HEK293 (cell line): ENCODE results near the gene LGI1.

Source experiments
- CTCF ChIA-PET: fragments of 350-600 bp; formaldehyde crosslinking; extraction: SDS; loops from one replicate; lab custom pipeline; 2021; ENCODE audit warnings: antibody characterized with exemption; lab: Yijun Ruan, JAX
- POLR2A ChIA-PET: fragments of 300-600 bp; formaldehyde crosslinking; extraction: SDS; loops from one replicate; lab custom pipeline; 2020; ENCODE audit warnings: antibody characterized with exemption, inconsistent platforms; lab: Yijun Ruan, JAX
- H3K27ac ChIP-seq: fragments of 200-500 bp; sonication (Bioruptor generic); 2 replicates; pipeline ENCODE4 v1.5.1; 2014; ENCODE audit warnings: low read depth, low read length, control low read depth, inconsistent platforms; ENCODE audit errors: extremely low read depth
- H3K36me3 ChIP-seq, 2 experiments: fragments of 200-500 bp in 1 of 2; sonication (Bioruptor generic) in 1 of 2; 1 replicate in 1 of 2; 2 replicates in 1 of 2; pipeline ENCODE4 v1.5.1; 2014 to 2017; ENCODE audit warnings: inconsistent platforms in 2 of 2, low read length in 2 of 2; ENCODE audit not compliant: control insufficient read depth in 2 of 2, insufficient read depth in 1 of 2
- H3K4me1 ChIP-seq: fragments of 200-500 bp; sonication (Bioruptor generic); 2 replicates; pipeline ENCODE4 v1.5.1; 2014; ENCODE audit warnings: mild to moderate bottlenecking, low read length, inconsistent platforms; ENCODE audit not compliant: control insufficient read depth, insufficient read depth
- H3K4me3 ChIP-seq: 2 replicates; pipeline ENCODE4 v1.5.1; 2011; ENCODE audit warnings: low read depth, mild to moderate bottlenecking, control low read depth, low read length, moderate library complexity
- H3K9me3 ChIP-seq: fragments of 200-500 bp; sonication (Bioruptor generic); 2 replicates; pipeline ENCODE4 v1.5.1; 2014; ENCODE audit warnings: low read depth, low read length, inconsistent platforms; ENCODE audit not compliant: control insufficient read depth, insufficient read depth
- HOXC10 ChIP-seq: sonication (generic); formaldehyde crosslinking; IDR thresholded peaks from 2 replicates; pipeline ENCODE4 v1.8.1; 2023; ENCODE audit warnings: mild to moderate bottlenecking, missing genetic modification reagents
- SCRT1 ChIP-seq: fragments of 450-650 bp; formaldehyde crosslinking; IDR thresholded peaks from 2 replicates; pipeline ENCODE4 v1.5.1; 2016; ENCODE audit warnings: missing biosample characterization, missing genetic modification characterization, borderline replicate concordance
- WT1 ChIP-seq: fragments of 450-650 bp; formaldehyde crosslinking; IDR thresholded peaks from 2 replicates; pipeline ENCODE4 v1.5.1; 2016; ENCODE audit warnings: missing biosample characterization, missing genetic modification characterization
- YY1 ChIP-seq: fragments of 450-650 bp; formaldehyde crosslinking; IDR thresholded peaks from 2 replicates; pipeline ENCODE4 v1.5.1; 2018; ENCODE audit warnings: missing biosample characterization, missing genetic modification characterization
- ZBTB8A ChIP-seq: fragments of 450-650 bp; formaldehyde crosslinking; IDR thresholded peaks from 2 replicates; pipeline ENCODE4 v1.5.1; 2016; ENCODE audit warnings: missing biosample characterization, missing genetic modification characterization
- ZNF112 ChIP-seq: fragments of 450-650 bp; formaldehyde crosslinking; IDR thresholded peaks from 2 replicates; pipeline ENCODE4 v1.5.0; 2017; ENCODE audit warnings: missing biosample characterization, missing genetic modification characterization
- ZNF114 ChIP-seq: fragments of 450-650 bp; formaldehyde crosslinking; IDR thresholded peaks from 2 replicates; pipeline ENCODE4 v1.5.0; 2017; ENCODE audit warnings: missing biosample characterization, missing genetic modification characterization
- ZNF169 ChIP-seq: fragments of 450-650 bp; formaldehyde crosslinking; IDR thresholded peaks from 2 replicates; pipeline ENCODE4 v1.5.1; 2016; ENCODE audit warnings: missing biosample characterization, missing genetic modification characterization
- ZNF292 ChIP-seq: fragments of 450-650 bp; formaldehyde crosslinking; IDR thresholded peaks from 2 replicates; pipeline ENCODE4 v1.5.1; 2016; ENCODE audit warnings: low read depth, missing biosample characterization, missing genetic modification characterization, borderline replicate concordance
- ZNF335 ChIP-seq: fragments of 450-650 bp; formaldehyde crosslinking; conservative IDR thresholded peaks from 2 replicates; pipeline ENCODE4 v1.5.1; 2016; ENCODE audit warnings: missing biosample characterization, missing genetic modification characterization
- ZNF394 ChIP-seq: fragments of 450-650 bp; formaldehyde crosslinking; IDR thresholded peaks from 2 replicates; pipeline ENCODE4 v1.5.1; 2016; ENCODE audit warnings: missing biosample characterization, missing genetic modification characterization, mild to moderate bottlenecking, moderate library complexity, borderline replicate concordance
- ZNF416 ChIP-seq: fragments of 450-650 bp; formaldehyde crosslinking; IDR thresholded peaks from 2 replicates; pipeline ENCODE4 v1.5.1; 2016; ENCODE audit warnings: missing biosample characterization, missing genetic modification characterization
- ZNF513 ChIP-seq: fragments of 450-650 bp; IDR thresholded peaks from 2 replicates; pipeline ENCODE4 v1.5.1; 2018; ENCODE audit warnings: missing biosample characterization, missing genetic modification characterization
- ZNF558 ChIP-seq: fragments of 450-650 bp; formaldehyde crosslinking; IDR thresholded peaks from 2 replicates; pipeline ENCODE4 v1.5.1; 2016; ENCODE audit warnings: missing biosample characterization, missing genetic modification characterization
- ZNF560 ChIP-seq: fragments of 450-650 bp; formaldehyde crosslinking; IDR thresholded peaks from 2 replicates; pipeline ENCODE4 v1.5.1; 2017; ENCODE audit warnings: missing biosample characterization, missing genetic modification characterization, borderline replicate concordance
- ZNF645 ChIP-seq: fragments of 450-650 bp; formaldehyde crosslinking; IDR thresholded peaks from 2 replicates; pipeline ENCODE4; 2016; ENCODE audit warnings: missing biosample characterization, missing genetic modification characterization
- ZNF658 ChIP-seq: fragments of 450-650 bp; formaldehyde crosslinking; IDR thresholded peaks from 2 replicates; pipeline ENCODE4; 2016; ENCODE audit warnings: missing biosample characterization, missing genetic modification characterization
- ZSCAN18 ChIP-seq: fragments of 450-650 bp; formaldehyde crosslinking; IDR thresholded peaks from 2 replicates; pipeline ENCODE4 v1.5.1; 2016; ENCODE audit warnings: missing biosample characterization, missing genetic modification characterization
- TF ChIP-seq, protein P1 (sequence below): fragments of 450-650 bp; formaldehyde crosslinking; IDR thresholded peaks from 2 replicates; pipeline ENCODE4 v1.5.1; 2016; ENCODE audit warnings: missing biosample characterization, missing genetic modification characterization
- TF ChIP-seq, protein P2 (sequence below): fragments of 450-650 bp; formaldehyde crosslinking; IDR thresholded peaks from 2 replicates; pipeline ENCODE4 v1.5.1; 2016; ENCODE audit warnings: missing biosample characterization, missing genetic modification characterization, low read depth
- TF ChIP-seq, protein P3 (sequence below): fragments of 450-650 bp; formaldehyde crosslinking; IDR thresholded peaks from 2 replicates; pipeline ENCODE4 v1.5.1; 2016; ENCODE audit warnings: missing biosample characterization, missing genetic modification characterization

LGI1 gene

DNA sequence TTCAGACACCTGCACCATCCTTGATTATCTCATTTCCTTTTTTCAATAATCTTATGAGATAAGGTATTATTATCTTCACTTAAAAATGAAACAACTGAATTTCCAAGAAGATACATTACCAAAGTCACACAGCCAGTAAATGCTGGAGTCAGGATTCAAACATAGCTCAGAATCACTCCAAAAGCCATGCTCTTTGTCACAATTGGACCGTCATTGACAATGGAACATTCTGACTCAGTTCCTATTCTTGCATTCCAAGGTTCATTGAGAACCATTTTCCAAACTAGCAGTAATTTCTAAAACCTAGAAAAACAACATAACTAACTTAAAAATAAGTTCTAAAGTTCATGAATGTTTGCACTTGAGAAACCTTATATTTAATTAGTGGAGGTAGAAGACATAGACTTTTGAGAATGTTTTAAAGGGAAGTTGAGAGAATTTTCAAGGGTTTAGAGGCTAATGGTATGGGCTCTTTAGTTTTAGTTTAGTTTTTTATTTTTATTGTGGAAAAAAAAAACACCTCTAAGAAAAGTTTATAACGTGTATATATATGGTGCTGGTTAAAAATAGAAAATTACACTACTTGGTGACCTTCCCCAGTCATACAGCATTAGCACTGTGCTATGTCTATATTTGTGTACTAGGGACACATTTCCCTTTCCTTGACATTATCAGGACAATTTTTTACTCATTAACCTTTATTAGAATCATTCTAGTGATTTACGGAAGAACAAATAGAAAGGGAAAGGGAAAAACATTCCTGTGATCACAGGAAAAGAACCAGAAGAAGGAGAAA, 30.9 kb downstream of the LGI1 start (continued):
- no peak for TF ChIP-seq WT1 (tag by site-specific recombination)
- no peak for TF ChIP-seq ZNF558 (tag by site-specific recombination)

DNA sequence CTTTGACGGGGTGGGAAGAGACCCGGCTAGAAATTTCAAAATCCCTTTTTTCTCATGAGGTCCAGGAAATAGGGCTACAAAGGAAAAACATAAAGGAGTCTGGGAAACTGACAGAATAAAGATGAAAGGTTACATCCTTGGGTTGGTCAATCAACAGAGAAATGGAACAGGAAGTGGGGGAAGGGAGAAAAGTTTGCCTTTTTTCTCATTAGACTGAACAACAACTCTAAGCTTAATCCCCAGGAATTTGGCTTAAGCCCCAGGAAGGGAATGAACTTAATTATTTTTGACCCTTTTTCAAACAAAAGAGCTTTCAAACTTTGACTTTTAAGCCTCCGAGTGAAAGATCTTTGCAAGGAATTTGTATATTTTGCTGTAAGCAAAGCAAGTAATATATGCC, 32.7 kb downstream of the LGI1 start:
- POLR2A ChIA-PET: no interaction called here
- Histone ChIP-seq H3K4me3 (no peak overlapping the region), H3K36me3 (no peaks in the 10 kb centered on the region), H3K27ac (no peak overlapping the region), H3K4me1 (no peaks in the 10 kb centered on the region), H3K9me3 (no peaks in the 10 kb centered on the region)
- CTCF ChIA-PET: interaction anchor here (1.1 kb wide), 1 partner anchor 25 kb away, joined by 3 read pairs; no protein-coding TSS in a partner anchor
- TF ChIP-seq ZNF335 (tag by site-specific recombination) (no peak), YY1 (tag by site-specific recombination) (no peak), ZSCAN18 (no peak), ZNF292 (tag by site-specific recombination) (no peak), ZNF645 (tag by site-specific recombination) (no peak), ZBTB8A (tag by site-specific recombination) (no peak), ZNF112 (tag by site-specific recombination) (no peak), ZNF658 (tag by site-specific recombination) (no peak)
- TF ChIP-seq, protein P1, sequence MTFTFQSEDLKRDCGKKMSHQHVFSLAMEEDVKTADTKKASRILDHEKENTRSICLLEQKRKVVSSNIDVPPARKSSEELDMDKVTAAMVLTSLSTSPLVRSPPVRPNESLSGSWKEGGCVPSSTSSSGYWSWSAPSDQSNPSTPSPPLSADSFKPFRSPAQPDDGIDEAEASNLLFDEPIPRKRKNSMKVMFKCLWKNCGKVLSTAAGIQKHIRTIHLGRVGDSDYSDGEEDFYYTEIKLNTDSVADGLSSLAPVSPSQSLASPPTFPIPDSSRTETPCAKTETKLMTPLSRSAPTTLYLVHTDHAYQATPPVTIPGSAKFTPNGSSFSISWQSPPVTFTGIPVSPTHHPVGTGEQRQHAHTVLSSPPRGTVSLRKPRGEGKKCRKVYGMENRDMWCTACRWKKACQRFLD: no peak
- TF ChIP-seq, protein P2, sequence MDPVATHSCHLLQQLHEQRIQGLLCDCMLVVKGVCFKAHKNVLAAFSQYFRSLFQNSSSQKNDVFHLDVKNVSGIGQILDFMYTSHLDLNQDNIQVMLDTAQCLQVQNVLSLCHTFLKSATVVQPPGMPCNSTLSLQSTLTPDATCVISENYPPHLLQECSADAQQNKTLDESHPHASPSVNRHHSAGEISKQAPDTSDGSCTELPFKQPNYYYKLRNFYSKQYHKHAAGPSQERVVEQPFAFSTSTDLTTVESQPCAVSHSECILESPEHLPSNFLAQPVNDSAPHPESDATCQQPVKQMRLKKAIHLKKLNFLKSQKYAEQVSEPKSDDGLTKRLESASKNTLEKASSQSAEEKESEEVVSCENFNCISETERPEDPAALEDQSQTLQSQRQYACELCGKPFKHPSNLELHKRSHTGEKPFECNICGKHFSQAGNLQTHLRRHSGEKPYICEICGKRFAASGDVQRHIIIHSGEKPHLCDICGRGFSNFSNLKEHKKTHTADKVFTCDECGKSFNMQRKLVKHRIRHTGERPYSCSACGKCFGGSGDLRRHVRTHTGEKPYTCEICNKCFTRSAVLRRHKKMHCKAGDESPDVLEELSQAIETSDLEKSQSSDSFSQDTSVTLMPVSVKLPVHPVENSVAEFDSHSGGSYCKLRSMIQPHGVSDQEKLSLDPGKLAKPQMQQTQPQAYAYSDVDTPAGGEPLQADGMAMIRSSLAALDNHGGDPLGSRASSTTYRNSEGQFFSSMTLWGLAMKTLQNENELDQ (tag by site-specific recombination): no peak
- TF ChIP-seq, protein P3, sequence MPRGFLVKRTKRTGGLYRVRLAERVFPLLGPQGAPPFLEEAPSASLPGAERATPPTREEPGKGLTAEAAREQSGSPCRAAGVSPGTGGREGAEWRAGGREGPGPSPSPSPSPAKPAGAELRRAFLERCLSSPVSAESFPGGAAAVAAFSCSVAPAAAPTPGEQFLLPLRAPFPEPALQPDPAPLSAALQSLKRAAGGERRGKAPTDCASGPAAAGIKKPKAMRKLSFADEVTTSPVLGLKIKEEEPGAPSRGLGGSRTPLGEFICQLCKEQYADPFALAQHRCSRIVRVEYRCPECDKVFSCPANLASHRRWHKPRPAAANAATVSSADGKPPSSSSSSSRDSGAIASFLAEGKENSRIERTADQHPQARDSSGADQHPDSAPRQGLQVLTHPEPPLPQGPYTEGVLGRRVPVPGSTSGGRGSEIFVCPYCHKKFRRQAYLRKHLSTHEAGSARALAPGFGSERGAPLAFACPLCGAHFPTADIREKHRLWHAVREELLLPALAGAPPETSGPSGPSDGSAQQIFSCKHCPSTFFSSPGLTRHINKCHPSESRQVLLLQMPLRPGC (tag by site-specific recombination): no peak

DNA sequence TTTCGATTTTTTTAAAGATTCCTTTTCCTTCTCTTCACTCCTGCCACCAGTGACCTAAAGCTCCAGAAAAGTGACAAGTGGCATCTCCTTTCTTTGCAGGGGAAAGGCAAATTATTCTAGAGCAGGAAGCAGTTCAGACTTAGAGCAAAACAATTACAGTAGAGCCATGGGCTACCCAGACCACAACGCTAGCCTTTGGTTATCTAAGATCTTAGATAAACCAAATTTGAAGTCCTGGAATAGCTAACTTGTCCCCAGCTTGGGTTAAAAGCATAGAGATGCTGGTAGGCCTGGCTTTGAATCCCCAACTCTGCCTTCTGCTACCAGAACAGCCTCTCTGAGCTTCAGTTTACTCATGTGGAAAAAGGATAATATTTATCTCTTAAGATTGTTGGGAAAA, 38.4 kb downstream of the LGI1 start:
- Histone ChIP-seq H3K36me3 (no peaks in the 10 kb centered on the region), H3K4me1 (no peaks in the 10 kb centered on the region), H3K4me3 (no peak overlapping the region), H3K9me3 (no peaks in the 10 kb centered on the region), H3K27ac (no peak overlapping the region)
- CTCF ChIA-PET: interaction anchor here (0.9 to 2.3 kb wide), 3 partner anchors 17 to 50 kb away, joined by 3 to 10 read pairs (median 4); no protein-coding TSS in a partner anchor
- POLR2A ChIA-PET: no interaction called here
- TF ChIP-seq ZNF112 (tag by site-specific recombination) (no peak), ZNF114 (tag by site-specific recombination) (no peak), ZNF513 (tag by site-specific recombination) (no peak), HOXC10 (CRISPR knock-in tag) (no peak), SCRT1 (tag by site-specific recombination) (no peak), ZNF169 (tag by site-specific recombination) (no peak), ZNF416 (tag by site-specific recombination) (no peak), ZNF394 (no peak), ZNF560 (tag by site-specific recombination) (no peak)
